HepG2 (cell line): ENCODE data around the gene WDR70.

Experiments
- EZH2 ChIP-seq: conservative IDR thresholded peaks from 2 replicates; pipeline ENCODE4 v1.6.1; 2012; ENCODE audit warnings: mild to moderate bottlenecking, low read depth, low read length, moderate library complexity
- POLR2A ChIP-seq, 2 experiments: IDR thresholded peaks; 2 replicates each; pipeline ENCODE4 v1.6.1; 2011; ENCODE audit warnings: low read depth in 2 of 2, low read length in 2 of 2, mild to moderate bottlenecking in 1 of 2, moderate library complexity in 1 of 2; ENCODE audit not compliant: insufficient read depth in 1 of 2
- RBM39 ChIP-seq: fragments of 200-400 bp; formaldehyde crosslinking; IDR thresholded peaks from one replicate; pipeline ENCODE4 v1.6.1; 2018; ENCODE audit warnings: antibody characterized with exemption, mild to moderate bottlenecking, low read depth, low read length; ENCODE audit not compliant: poor library complexity, severe bottlenecking
- TBX2 ChIP-seq: sonication (generic); formaldehyde crosslinking; IDR thresholded peaks from 2 replicates; pipeline ENCODE4 v1.5.0; 2020; ENCODE audit warnings: missing genetic modification reagents, mild to moderate bottlenecking, borderline replicate concordance
- ZNF274 ChIP-seq: sonication (generic); formaldehyde crosslinking; IDR thresholded peaks from 2 replicates; pipeline ENCODE4 v1.5.1; 2020; ENCODE audit warnings: mild to moderate bottlenecking, missing genetic modification reagents
- TF ChIP-seq, protein P1 (sequence below): sonication (generic); formaldehyde crosslinking; IDR thresholded peaks from 2 replicates; pipeline ENCODE4 v1.5.0; 2020; ENCODE audit warnings: mild to moderate bottlenecking, missing genetic modification reagents, moderate library complexity

DNA sequence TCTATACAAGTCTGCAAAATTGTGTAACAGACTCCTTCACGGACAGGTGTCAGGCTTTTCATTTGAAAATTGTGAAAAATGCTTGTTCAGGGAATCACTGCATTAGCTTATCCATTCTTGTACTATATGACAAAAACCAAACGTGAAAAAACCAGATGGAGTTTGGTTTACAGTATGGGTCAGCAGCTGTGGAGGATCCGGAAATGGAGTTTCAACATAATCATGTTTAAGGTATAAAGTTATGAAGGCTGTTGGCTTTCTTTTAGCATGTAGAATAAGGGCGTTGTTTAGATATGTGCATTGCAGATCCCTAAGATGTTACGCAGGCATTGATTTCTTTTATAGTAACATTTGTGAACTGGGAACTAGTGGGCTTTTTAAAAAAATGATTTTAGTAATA lies 336.9 kb downstream of the WDR70 start:
- TF ChIP-seq, protein P1, sequence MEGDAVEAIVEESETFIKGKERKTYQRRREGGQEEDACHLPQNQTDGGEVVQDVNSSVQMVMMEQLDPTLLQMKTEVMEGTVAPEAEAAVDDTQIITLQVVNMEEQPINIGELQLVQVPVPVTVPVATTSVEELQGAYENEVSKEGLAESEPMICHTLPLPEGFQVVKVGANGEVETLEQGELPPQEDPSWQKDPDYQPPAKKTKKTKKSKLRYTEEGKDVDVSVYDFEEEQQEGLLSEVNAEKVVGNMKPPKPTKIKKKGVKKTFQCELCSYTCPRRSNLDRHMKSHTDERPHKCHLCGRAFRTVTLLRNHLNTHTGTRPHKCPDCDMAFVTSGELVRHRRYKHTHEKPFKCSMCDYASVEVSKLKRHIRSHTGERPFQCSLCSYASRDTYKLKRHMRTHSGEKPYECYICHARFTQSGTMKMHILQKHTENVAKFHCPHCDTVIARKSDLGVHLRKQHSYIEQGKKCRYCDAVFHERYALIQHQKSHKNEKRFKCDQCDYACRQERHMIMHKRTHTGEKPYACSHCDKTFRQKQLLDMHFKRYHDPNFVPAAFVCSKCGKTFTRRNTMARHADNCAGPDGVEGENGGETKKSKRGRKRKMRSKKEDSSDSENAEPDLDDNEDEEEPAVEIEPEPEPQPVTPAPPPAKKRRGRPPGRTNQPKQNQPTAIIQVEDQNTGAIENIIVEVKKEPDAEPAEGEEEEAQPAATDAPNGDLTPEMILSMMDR (CRISPR knock-in tag) = no peak
- no peak for TF ChIP-seq RBM39
- TF ChIP-seq EZH2 = no peak
- no peak for TF ChIP-seq TBX2
- no peak for TF ChIP-seq POLR2A (IDR thresholded peaks at IDR 0.05; ENCODE audit: insufficient read depth in 1 of 2, low read depth in 2 of 2, low read length in 2 of 2)
- TF ChIP-seq ZNF274 (CRISPR knock-in tag) = no peak
